ENCODE results near the gene AUTS2.

AUTS2 gene

GRCh38 chr7:70072220-70072619, 473.9 kb downstream of the AUTS2 start:
- no peak for DNase-seq (ENCODE audit: low spot score)

GRCh38 chr7:70076325-70076724, 478.1 kb downstream of the AUTS2 start:
- DNase-seq (ENCODE audit: low spot score), result no peak

DNA sequence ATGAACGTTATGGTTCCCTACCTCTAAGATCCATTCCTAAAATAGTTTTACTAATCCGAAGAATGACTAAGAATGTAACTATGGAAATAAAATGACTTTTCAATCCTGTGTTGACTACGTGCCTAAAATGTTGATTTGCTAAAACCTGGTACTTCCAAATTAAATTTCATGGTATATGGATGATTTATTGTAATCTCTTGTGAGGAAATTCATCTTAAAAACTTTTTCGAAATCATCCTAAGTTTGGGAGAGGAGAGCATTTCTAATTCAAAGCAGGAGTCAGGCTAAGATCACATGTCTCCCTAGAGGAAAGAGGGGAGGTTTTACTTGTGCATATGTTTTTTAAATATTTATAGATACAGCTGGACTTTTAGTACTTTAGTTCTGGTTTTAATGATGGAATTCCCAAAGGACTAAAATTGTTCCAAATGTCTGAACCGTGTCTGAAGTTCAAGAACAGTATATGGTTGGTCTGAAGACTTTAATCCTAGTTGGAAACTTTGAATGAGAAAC, 483.9 kb downstream of the AUTS2 start:
- no peak for DNase-seq (ENCODE audit: low spot score)

DNA sequence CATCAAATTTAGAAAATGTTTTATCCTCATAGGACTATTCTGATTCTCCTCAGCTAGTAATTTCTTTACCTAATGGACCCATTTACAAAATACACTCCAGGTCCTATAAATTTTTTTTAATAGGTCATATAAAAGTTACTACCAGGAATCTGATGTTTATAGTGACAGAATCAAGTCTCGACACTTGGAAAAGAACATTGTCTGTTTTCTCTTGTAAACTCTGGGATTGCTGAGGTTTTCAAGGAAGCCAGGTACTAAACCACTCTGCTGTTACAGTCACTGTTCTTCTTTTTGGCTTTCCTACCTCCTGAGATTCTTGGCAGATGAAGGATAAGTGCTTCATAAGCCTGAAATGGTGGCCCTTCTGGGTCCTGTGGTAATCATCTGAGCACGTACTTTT, 493.1 kb downstream of the AUTS2 start:
- DNase-seq (ENCODE audit: low spot score), result no peak

DNA sequence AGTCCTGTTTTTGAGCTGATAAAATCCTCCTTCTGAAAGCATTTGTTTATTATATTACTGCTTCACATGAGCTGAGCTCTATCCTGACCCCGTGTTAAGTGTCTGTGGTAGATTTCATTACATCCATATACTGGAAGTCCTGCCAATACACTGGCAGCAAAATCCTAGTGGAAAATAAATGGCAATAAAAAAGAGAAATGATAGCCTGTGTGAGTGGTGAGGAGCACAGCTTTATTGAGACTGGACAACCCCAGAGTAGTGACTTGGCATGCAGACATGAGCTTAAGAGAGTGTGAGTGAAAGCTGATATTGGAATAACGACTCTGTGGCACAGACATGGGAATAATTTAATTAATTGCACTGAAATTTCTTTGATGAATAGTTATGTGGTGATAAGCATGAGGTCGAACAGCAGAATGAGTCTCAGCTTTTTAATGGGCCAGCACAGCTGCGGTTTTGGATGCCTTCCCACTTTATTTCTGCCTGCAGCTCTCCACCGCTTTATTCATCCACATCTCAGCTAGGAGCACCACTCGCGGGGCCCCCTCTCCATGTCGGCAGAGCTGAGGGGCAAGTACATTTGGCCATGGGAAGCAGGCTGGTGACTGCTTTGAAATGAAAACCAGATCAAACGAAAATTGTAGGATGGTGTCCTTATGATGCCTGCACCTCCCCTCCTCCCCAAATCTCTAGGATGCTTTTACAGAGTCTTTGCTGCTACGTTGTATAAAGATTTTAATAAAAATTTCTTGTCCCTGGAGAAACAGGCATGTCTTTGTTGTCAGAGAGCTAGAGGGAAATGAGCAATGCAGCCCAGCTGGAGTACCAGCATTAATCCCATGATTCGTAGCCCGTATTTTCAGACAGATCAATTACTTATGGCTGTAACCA, 494.3 kb downstream of the AUTS2 start:
- no peak for DNase-seq (ENCODE audit: low spot score)

DNA sequence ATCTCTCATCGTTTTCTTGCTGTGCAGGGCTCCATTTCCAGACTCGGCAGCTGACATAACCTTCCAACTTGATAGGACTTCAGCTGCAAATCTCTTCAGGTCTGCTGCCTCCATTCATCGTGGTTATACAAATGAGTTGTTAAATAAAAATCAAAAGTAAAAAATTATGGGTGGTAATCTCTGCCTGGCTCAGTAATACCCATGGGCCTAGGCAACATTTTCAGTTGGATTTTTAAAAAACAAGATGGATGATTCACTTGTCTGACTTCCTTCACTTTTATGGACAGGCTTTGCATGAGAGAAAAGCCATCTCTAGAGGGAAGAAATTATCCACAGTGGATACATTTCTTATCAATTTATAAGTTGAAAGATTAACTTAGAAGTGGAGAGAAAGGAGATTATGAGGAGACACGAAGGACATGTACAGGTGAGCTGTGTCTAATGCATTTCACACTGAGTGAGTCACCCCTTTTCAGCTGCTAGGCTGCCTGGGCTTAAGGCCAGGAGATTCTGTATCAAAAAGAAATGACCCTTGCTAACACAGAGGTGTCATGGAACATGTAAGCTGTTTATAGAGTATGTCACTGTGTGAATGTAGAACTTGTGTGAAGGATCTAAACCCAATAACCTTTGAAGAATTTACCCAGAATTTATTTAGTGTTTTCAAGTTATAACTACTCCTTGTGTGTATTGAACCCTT, 495.1 kb downstream of the AUTS2 start:
- no peak for DNase-seq (ENCODE audit: low spot score)

GRCh38 chr7:70094831-70095230, 496.6 kb downstream of the AUTS2 start:
- DNase-seq (ENCODE audit: low spot score), result no peak

DNA sequence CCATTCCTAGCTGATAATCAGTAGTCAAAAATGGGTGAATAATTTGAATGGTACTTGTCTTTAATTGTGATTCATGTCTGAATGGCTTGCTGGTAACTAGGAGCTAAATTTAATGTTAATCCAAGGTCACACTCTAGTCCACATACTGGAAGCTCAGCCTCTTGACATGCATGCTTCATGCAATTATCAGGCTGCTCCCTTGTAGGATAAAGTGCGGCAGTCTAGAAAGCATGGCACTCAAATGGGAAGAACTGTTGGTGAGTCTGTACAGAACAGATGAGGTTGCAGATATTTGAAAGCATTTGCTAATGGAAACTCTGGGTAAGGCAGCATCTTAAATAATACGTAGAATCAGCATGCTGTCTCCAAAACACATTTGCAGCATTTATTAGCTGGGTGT, 499.4 kb downstream of the AUTS2 start:
- no peak for DNase-seq (ENCODE audit: low spot score)

- no peak for DNase-seq (ENCODE audit: low spot score)
These were observed 499.9 kb downstream of the AUTS2 start for GRCh38 chr7:70098133-70098561.

DNA sequence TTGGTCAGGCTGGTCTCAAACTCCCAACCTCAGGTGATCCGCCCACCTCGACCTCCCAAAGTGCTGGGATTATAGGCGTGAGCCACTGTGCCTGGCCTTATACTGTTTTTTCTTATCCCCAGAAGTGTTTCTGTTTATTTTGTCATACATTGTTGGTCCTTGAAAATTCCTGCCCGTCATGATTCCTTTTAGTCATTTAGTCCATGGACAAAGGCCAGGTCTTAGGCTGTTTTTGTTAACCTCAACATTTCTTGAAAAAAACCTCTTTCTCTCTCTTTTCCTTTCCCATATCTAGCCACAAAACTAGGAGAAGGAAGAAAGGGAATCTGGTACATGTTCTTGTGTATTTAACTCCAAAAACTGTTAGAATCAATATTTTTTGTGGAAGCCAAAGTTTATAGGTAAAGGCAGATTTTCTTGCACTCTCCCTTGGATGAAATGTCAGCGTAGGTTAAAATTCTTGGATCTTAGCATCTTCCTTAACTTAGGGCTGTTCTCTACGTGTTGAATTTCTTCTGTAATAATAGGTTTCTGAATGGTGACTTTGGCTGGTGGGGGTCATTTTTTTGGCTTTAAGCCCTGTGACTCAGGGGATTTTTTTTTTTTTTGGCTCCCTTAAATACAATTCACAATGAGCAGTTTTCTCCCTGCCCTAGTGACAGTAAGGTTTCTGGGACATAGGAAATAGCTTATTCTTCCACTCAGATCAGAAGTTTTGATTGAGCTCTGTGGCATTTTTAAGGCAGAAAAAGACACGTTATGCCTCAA, 500.8 kb downstream of the AUTS2 start:
- no peak for DNase-seq (ENCODE audit: low spot score)

DNA sequence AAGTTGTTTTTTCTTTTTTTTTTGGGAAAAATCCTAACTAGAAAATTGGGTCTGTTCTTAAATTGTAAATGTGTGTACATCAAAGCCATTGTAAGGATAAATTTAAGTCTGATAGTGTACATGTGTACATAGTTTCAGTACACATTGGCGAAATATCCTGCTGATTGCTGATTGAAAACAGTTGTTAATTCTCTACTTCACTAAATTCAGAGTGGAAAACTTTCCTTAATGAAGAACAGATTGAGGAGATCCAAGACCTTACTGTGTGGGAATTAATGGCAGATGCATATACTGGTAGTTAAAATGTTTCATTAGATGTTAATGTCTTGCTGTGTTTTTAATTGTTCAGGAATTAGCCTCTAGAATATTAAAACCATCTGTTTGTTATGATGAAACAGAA, 506.0 kb downstream of the AUTS2 start:
- DNase-seq (ENCODE audit: low spot score), result no peak

- no peak for DNase-seq (ENCODE audit: low spot score)
These were observed 514.8 kb downstream of the AUTS2 start for GRCh38 chr7:70113078-70113477.

DNA sequence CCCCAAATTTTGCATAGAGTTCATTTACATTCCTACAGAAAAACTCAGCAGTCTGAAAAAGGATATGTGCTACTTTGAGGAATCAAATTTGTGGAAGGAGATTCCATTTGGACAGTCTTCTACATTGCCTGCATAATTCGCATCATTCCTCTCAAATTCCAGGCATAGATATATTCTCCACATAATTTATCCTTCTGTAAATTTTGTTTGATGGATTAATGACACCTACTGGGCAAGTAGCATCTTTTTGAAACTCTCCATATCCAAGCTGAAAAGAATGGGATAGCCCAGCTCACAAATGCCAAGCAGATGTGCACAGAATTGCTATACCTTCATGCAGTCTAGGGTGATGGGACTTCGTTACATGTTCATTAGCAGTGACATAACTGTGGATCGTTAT, 515.3 kb downstream of the AUTS2 start:
- no peak for DNase-seq (ENCODE audit: low spot score)

GRCh38 chr7:70114806-70115205, 516.5 kb downstream of the AUTS2 start:
- no peak for DNase-seq (ENCODE audit: low spot score)

DNA sequence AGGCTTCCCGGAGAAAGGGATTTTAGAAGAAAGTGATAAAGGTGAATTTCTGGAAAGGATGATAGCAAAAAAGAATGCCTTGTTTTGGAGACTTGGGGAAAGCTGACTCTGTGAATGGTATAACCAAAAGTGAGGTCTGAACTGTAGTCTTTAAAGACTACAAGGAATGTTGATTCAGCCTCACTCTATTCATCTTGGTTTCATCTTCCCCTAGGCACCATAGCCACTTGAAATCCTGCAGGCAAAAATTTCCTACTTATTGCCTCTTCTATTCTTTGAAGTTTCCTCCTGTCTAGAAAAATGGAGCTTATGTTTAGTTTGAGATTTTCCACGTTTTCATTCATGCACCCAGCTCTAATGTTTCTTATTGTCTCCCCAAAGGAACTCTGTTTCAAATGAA, 518.0 kb downstream of the AUTS2 start:
- DNase-seq (ENCODE audit: low spot score), result no peak

- DNase-seq (ENCODE audit: low spot score), result no peak
These were observed 518.6 kb downstream of the AUTS2 start for GRCh38 chr7:70116867-70117266.

- DNase-seq (ENCODE audit: low spot score), result no peak
These were observed 522.6 kb downstream of the AUTS2 start for GRCh38 chr7:70120851-70121250.

GRCh38 chr7:70131817-70132216, 533.5 kb downstream of the AUTS2 start:
- no peak for DNase-seq (ENCODE audit: low spot score)

- no peak for DNase-seq (ENCODE audit: low spot score)
These were observed 534.1 kb downstream of the AUTS2 start for GRCh38 chr7:70132226-70132851.

DNA sequence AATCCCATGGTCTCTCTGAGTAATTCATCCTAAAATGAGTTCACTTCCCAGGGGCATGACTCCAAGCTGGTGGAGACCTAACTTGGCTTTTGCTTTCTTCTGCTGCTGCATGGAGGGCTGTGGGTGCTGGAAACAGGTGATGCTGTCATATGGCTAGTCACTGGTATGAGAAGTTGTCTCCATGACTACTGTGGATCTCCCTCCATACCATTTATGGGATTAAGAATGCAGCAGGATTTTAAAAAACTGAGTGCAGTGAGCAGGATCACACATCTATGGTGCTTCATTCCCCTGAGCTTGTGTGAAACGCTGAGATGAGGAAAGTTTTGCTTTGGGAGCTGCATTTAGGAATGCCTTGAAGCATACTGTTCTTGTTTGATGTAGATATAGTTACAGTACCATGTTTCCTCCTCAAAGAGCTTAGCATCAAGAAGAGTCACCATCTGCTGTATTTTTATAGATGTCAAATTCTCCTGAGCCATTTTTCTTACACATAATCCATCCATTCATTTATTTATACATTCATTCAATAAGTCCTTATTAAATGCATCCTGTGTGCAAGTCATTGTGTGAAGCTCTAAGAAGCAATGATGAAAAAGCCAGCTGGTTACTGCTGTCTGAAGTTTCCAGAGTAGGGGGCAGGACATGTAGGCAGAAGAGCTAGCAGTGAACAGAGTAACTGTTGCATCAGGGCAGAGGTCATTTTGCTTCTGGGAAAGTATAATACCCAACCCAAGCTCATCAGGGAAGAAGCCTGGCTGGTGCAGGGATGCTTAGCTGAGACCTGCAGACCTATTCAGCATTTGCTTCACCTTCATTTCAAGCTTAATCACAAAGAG, 534.8 kb downstream of the AUTS2 start:
- no peak for DNase-seq (ENCODE audit: low spot score)
